UCSD-AML1 (cell line): ENCODE results near the gene GPAM.
"Not testable (repeated sequence)": the region's sequence is repeated elsewhere in the genome, so short reads cannot be mapped to it uniquely, and the experiment has no call there.

ENCODE experiments used
- DNase-seq: peaks from one replicate; lab custom pipeline; 2025; ENCODE audit not compliant: unreplicated experiment; lab: John Stamatoyannopoulos, UW

The GPAM gene

GRCh38 chr10:112183329-112184051 is at the start of gene GPAM:
Gene GPAM (minus strand): TSS chr10:112183765. CDS start chr10:112181784, 1,981 bp downstream.
- peak; percentile 96 for DNase-seq

- no peak for DNase-seq
These were observed 49.1 kb upstream of the GPAM start for GRCh38 chr10:112232670-112233069.

GRCh38 chr10:112231602-112232400 is 48.2 kb upstream of the GPAM start:
- no peak for DNase-seq

GRCh38 chr10:112230325-112230988 is 46.9 kb upstream of the GPAM start:
- DNase-seq: no peak

GRCh38 chr10:112229901-112230300 is 46.3 kb upstream of the GPAM start:
- DNase-seq: no peak

- DNase-seq: no peak
These were observed 45.5 kb upstream of the GPAM start for GRCh38 chr10:112229096-112229495.

GRCh38 chr10:112228366-112229088 is 45.0 kb upstream of the GPAM start:
- not testable (repeated sequence) for DNase-seq

GRCh38 chr10:112227331-112227987 is 43.9 kb upstream of the GPAM start:
- DNase-seq: no peak

- DNase-seq: no peak
These were observed 43.1 kb upstream of the GPAM start for GRCh38 chr10:112226439-112227248.

GRCh38 chr10:112225771-112226438 is 42.3 kb upstream of the GPAM start:
- no peak for DNase-seq

- DNase-seq: no peak
These were observed 41.5 kb upstream of the GPAM start for GRCh38 chr10:112224933-112225529.

GRCh38 chr10:112223725-112224124 is 40.2 kb upstream of the GPAM start:
- DNase-seq: no peak

- DNase-seq: no peak
These were observed 39.2 kb upstream of the GPAM start for GRCh38 chr10:112222799-112223198.

- DNase-seq: no peak
These were observed 38.0 kb upstream of the GPAM start for GRCh38 chr10:112221545-112221944.

GRCh38 chr10:112218960-112219359 is 35.4 kb upstream of the GPAM start:
- DNase-seq: no peak

- DNase-seq: no peak
These were observed 34.4 kb upstream of the GPAM start for GRCh38 chr10:112218036-112218390.

GRCh38 chr10:112217386-112218035 is 33.9 kb upstream of the GPAM start:
- DNase-seq: no peak

GRCh38 chr10:112216966-112217365 is 33.4 kb upstream of the GPAM start:
- no peak for DNase-seq
